ENCODE measurements around the gene PI16.
"Not testable (repeated sequence)": the region's sequence is repeated elsewhere in the genome, so short reads cannot be mapped to it uniquely, and the experiment has no call there.

Gene PI16

DNA sequence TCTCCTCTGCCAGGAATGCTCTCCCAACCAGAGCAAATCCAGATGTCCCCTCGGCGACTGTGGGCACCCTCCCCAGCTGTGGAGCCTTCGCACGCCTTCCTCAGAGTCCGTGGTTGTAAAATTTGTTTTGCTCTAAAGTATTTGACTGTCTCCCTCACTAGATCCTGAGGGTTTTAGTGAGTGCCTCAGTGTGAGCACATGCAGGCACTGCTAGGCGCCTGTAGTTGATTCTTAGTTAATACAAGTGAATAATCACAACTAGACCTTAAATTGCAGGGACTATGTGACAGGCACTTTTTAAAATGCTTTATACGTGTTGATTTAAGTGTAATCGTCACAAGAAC, 32.1 kb downstream of the PI16 start:
- peak overlapping the region; percentile 98 to 99 for H3K27ac Mint-ChIP-seq
- ATAC-seq = peak; percentile 34

DNA sequence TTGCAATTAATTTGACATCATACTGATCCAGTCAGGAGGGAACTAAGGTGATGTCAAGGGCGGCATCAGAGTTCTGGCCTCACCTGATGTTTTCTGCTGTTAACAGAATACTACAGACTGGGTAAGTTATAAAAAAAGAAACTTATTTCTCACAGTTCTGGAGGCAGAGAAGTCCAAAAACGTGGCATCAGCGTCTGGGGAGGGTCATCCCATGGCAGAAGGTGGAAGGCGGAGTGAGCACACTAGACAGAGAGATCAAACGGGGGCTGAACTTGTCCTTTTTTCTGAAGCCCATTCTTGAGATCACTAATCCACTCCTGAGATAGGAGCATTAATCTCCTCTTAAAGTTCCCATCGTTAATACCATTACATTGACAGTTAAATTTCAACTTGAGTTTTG, 34.7 kb downstream of the PI16 start:
- Mint-ChIP-seq H3K27me3 (no peaks in the 10 kb centered on the region), H3K27ac (peak overlapping the region in 1 of 2 donors; percentile 42), H3K9me3 (no peaks in the 10 kb centered on the region), H3K4me1 (peaks cover 9% of the 10 kb centered on the region), H3K4me3 (no peak overlapping the region)
- no peak for ATAC-seq
- no peak for DNase-seq

More for the DNA sequence above, 32.1 kb downstream of the PI16 start:
- peaks cover 18% of the 10 kb centered on the region for H3K4me1 Mint-ChIP-seq
- H3K9me3 Mint-ChIP-seq = no peaks in the 10 kb centered on the region
- peak overlapping the region in 1 of 2 donors; percentile 98 for H3K4me3 Mint-ChIP-seq
- H3K27me3 Mint-ChIP-seq = no peaks in the 10 kb centered on the region
- DNase-seq = no peak

DNA sequence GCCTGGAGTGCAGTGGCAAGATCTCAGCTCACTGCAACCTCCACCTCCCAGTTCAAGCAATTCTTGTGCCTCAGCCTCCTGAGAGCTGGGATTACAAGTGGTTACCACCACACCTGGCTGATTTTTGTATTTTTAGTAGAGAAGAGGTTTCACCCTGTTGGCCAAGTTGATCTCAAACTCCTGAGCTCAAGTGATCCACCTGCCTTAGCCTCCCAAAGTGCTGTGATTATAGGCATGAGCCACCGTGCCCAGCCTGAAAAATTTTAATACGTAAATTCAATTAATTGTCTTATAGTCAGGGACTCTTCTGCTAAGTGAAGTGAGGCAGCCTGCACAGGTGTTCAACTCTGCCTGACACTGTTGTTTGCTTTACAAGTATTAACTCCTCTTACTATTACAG, 35.9 kb downstream of the PI16 start:
- H3K4me3 Mint-ChIP-seq, DNase-seq, H3K27me3 Mint-ChIP-seq, H3K4me1 Mint-ChIP-seq, ATAC-seq, H3K27ac Mint-ChIP-seq, H3K9me3 Mint-ChIP-seq: not testable (repeated sequence)

DNA sequence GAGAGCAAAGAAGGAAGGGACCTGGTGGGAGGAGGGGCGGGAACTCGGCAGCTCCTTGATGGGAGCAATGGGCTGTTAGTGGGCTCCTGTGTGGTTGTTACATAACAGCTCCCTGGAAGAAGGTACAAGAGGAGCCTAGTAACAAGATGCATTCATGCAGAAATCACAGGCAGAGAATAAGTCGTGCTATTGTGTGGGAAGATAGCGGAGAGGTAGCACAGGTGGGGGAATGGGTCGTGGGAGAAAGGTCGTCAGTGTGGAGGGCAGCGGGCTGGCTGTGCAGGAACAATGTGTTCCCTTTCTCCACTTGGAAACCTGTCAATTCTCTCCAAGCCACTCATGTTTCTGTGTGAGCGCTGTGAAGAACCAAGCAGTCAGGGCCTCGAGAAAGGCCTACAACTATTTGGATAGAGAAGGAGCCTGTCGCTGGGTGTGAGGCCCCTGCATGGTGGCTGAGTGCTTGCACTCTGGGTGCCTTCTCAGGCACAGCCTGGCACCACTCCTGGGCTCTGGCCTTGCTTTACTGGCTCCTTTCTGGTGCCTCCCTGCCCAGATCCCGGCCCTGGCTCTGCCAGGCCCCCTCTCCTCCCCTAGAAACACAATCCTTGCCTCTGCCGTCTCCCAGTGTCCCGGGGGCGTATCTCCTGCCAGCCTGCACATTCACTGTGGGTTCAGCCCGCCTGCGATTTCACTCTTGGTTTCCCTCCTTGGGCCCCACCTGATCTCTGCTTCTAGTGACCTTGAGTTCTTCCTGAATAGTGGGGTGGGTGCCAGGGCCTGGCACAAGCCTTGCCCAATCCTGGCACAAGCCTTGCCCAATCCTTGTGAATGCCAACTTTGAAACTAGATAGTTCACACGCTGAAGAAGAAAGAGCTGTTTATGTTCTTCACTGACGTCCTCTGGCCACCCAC, 43.5 kb downstream of the PI16 start:
- peaks cover 15% of the 10 kb centered on the region for H3K27me3 Mint-ChIP-seq
- DNase-seq (no peak), ATAC-seq (no peak)
- no peaks in the 10 kb centered on the region for H3K9me3 Mint-ChIP-seq
- H3K4me1 Mint-ChIP-seq = no peaks in the 10 kb centered on the region
- H3K4me3 Mint-ChIP-seq = no peak overlapping the region
- H3K27ac Mint-ChIP-seq = no peak overlapping the region

DNA sequence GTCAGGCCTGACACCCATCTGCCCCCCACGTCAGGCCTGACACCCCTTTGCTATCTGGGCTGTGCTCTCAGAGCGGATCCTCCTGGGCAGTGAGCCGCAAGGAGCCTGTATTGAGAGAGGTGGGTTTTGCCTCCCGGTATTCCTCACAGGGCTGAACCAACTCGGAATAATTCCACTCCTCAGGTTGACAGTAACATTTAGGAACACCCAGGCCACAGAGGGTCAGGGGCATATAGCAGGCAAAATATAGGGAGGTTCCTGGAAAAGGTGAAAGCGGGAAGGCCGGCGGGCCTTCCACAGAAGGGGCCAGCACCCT, 44.1 kb downstream of the PI16 start:
- Mint-ChIP-seq H3K4me3 (no peak overlapping the region), H3K27me3 (peaks cover 15% of the 10 kb centered on the region), H3K27ac (no peak overlapping the region), H3K4me1 (no peaks in the 10 kb centered on the region), H3K9me3 (no peaks in the 10 kb centered on the region)
- ATAC-seq (no peak), DNase-seq (no peak)

DNA sequence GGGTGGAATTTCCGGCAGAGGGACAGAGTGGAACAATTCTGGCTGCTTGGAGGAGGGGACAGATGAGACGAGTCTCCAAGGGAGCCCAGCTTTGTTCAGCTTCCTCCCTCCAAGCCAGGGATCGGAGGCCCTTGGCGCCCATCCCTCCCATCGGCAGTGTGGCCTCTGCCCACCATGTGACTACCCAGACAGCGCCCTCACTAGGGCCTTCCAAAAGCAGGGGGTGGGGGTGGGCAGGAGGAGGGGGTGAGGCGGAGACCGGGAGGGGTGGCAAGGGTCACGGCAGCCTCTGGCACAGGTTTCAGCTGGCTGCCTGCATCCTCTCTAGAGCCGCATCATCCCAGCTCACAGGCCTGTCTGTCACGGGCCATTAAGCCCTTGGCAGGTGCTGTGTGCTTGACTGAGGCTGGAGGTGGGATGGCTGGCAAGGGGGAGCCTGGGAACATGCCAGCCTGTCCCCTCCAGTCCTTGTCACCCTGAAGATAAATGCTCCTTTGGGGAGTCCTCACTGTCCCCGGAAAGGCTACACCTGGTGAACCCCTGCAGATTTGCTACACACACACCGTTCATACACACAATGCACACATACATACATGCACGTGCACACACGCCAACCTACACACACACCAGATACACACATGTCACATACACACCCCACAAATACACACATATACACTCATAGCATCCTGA, 44.7 kb downstream of the PI16 start:
- peaks cover 15% of the 10 kb centered on the region for H3K27me3 Mint-ChIP-seq
- H3K4me3 Mint-ChIP-seq = no peak overlapping the region
- no peaks in the 10 kb centered on the region for H3K4me1 Mint-ChIP-seq
- DNase-seq = no peak
- no peak overlapping the region for H3K27ac Mint-ChIP-seq
- H3K9me3 Mint-ChIP-seq = no peaks in the 10 kb centered on the region
- no peak for ATAC-seq

DNA sequence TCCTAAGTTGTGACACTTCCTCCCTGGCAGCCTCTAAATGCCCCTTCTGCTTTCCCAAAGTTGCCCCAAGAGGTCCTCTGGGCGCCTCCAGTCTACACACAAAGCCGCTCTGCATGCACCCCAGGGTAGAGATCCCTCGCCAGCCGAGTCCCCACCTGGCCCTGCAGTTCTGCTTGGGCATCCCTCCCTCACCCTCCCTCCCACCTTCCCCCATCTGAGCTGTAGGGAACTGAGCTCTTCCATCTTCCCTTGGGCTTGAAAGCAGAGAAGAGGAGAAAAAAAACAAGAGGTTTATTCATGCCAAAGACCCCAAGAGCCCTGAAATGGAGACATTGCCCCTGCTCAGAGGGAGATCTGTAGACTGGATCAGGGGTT, 45.2 kb downstream of the PI16 start:
- Mint-ChIP-seq H3K4me1 (no peaks in the 10 kb centered on the region), H3K27me3 (peaks cover 15% of the 10 kb centered on the region), H3K9me3 (no peaks in the 10 kb centered on the region), H3K27ac (no peak overlapping the region), H3K4me3 (no peak overlapping the region)
- DNase-seq (no peak), ATAC-seq (no peak)

DNA sequence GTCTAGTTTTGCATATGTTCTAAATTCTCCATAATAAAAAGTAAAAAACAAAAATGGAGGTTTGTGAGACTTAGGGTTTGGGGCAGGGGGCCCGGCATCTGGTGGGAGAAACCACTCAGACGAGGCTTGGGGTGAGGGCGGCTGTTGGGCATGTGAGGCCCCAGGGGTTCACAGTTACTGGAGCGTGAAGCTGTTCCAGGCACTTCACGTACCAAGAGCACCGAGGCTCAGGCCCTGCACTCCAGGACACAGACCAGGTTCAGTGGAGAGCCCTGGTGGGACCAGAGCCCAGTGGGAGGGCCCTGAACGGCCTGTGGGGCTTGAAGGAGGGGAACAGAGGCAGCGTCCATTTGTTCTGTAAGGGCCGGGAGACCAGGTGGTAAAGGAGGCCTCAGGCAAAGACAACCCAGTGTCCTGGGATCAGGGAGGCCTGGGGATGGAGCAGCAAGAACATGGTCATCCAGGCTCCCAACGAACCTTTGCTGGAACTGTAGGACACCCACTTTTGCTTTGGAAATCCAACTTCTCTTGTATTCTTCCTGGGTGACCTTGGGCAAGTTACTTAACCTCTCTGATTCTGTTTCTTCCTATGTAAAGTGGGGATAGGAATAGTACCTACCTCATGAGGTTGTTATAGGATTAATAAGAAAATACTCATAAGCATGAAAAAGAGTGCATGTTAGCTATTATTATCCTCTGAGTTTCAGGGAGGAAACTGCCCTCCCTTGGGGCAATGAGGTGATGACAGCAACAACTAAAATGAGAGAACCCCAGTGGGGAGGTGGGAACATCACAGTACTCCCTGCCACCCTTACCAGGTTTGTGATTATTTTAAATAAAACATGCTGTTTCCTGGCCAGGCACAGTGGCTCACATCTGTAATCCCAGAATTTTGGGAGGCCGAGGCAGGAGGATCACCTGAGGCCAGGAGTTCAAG, 49.8 kb downstream of the PI16 start:
- H3K4me1 Mint-ChIP-seq = peaks cover 26% of the 10 kb centered on the region
- ATAC-seq (no peak), DNase-seq (no peak)
- H3K27ac Mint-ChIP-seq = peak overlapping the region in 1 of 2 donors; percentile 91
- H3K27me3 Mint-ChIP-seq = no peaks in the 10 kb centered on the region
- H3K9me3 Mint-ChIP-seq = no peaks in the 10 kb centered on the region
- H3K4me3 Mint-ChIP-seq = no peak overlapping the region

DNA sequence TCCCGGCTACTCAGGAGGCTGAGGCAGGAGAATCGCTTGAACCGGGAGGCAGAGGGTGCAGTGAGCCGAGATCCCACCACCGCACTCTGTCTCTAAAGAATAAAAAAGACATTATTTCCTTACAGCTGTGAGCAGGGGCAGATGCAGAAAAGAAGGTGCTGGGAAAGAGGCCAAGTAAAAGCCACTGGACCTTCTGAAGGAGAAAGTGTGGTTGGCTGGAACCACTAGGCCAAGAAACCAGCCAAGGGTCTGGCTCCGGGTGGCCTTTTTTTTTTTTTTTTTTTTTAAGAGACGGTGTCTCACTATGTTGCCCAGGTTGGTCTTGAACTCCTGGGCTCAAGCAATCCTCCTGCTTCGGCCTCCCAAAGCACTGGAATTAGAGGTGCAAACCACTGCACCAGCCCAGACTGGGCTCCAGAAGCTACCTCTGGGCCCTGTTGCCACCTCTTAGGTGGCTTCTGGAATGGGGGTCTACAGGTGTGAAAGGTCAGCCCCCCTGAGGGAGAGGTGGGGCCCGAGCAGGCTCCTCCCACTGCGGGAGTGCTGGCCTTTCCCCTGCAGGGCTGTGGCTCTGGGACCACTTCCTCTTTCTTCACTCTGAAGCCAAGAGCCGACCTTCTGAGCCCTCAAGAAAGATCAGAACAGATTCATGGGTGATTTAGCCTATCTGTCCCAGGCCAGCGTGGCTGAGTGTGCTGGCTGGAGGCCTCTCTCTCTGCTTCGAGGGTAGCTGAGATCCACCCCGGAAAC, 50.7 kb downstream of the PI16 start, which contains the start of gene FGD2:
TSS of gene FGD2 (plus strand) at position 595 of the 750 bp plus-strand sequence. CDS start 163 bp downstream, outside the sequence.
- peak within 1 kb of the TSS in 1 of 2 donors; percentile 42 for H3K27ac Mint-ChIP-seq
- DNase-seq (no peak), ATAC-seq (peak; percentile 31)
- no peaks in the 10 kb centered on the region for H3K27me3 Mint-ChIP-seq
- H3K9me3 Mint-ChIP-seq = no peaks in the 10 kb centered on the region
- peak within 1 kb of the TSS; percentile 17 to 63 for H3K4me3 Mint-ChIP-seq
- H3K4me1 Mint-ChIP-seq = peaks cover 26% of the 10 kb centered on the region

DNA sequence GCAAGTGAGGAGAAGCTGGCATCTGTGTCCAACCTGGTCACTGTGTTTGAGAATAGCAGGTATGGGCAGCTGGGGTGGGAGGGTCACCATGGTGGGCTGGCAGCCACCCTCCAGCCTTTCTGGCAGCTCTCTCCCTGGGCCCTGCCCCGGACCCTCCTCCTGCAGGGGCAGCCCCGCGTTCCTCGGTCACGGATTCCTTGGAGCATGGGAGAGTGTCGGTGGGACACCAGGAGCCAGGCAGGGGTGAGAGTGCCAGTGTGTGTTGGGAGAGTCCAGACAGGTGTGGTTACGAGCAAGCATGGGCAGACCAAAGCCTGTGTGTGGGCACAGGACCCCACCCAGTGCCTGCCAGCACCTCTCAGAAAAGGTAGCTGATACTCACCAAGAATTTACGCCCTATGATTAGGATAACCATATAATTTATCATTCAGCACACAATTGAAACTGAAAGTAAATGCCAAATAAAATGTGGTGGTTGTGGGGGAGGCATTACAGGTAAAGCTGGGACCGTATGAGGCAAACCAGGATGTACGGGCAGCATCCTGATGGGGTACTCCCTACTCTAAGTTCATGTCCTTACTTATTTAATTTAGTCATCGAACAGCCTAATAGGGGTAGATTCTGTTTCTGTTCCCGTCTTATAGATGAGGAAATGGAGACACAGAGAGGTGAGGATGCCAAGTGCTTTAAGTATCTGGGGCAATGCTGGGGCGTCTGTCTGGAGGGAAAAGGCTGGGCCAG, 51.5 kb downstream of the PI16 start:
- no peaks in the 10 kb centered on the region for H3K27me3 Mint-ChIP-seq
- H3K4me3 Mint-ChIP-seq = peak overlapping the region in 1 of 2 donors; percentile 63
- H3K4me1 Mint-ChIP-seq = peaks cover 26% of the 10 kb centered on the region
- ATAC-seq (peak; percentile 31), DNase-seq (no peak)
- H3K9me3 Mint-ChIP-seq = no peaks in the 10 kb centered on the region
- peak overlapping the region in 1 of 2 donors; percentile 42 for H3K27ac Mint-ChIP-seq

DNA sequence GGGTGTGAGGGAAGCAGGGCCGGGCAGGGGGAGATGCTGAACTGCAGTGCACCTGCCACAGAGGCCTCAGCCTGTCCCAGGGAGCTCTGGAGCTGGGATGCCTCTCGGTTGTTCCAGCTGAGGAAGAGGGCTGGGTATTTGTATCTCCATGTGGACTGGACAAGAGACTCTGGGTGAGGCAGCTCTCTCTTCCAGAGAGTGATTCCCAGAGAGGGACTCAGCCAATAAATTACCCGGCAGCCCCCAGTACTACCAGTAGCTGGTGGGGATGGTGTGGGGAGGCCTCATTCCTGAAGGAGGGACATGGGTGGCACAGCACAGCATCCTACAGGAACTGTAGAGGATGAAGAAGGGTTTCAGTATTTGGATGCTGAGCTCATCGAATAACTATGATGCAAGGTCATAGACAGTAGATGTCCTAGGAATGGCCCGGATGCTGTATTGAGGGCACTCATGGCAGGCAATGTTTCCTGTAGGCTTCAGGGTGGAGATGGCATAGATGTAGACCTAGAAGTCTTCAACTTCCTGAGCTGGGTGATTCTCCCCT, 52.3 kb downstream of the PI16 start:
- H3K4me3 Mint-ChIP-seq = no peak overlapping the region
- peaks cover 26% of the 10 kb centered on the region for H3K4me1 Mint-ChIP-seq
- no peaks in the 10 kb centered on the region for H3K9me3 Mint-ChIP-seq
- H3K27ac Mint-ChIP-seq = no peak overlapping the region
- DNase-seq (no peak), ATAC-seq (no peak)
- no peaks in the 10 kb centered on the region for H3K27me3 Mint-ChIP-seq

DNA sequence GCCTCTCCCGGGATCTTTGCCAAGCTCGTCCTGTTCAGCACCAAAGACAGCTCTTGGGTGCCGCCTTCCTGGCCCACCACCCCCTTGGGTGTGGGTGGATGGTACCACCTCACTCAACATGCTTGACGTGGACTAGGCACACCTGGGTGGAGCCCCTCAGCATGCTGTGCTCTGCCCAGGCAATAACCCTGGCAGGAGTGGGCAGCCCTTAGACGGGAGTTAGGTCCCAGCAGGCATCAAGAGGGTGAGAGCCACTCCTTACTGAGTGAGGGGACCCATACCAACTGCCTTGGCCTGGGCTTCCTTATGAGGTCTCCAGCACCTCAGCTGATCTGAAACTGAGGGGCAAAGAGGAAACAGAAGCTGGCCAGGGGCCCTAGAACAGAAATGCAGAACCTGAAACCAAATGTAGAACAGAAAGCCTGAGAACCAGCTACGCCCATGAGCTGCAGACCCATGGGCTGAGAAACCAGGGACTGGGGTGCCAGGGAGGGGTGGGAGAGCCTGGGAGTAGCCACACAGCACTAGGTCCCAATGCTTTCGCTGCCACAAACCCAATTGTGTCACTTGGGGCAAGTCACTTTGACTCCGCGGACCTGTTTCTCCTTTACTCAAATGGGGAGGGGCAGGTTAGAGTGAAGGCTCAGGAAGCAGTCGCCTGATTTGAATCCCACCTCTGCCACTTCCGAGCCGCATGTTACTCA, 53.0 kb downstream of the PI16 start:
- peaks cover 26% of the 10 kb centered on the region for H3K4me1 Mint-ChIP-seq
- H3K4me3 Mint-ChIP-seq = peak overlapping the region in 1 of 2 donors; percentile 11
- ATAC-seq = no peak
- H3K9me3 Mint-ChIP-seq = no peaks in the 10 kb centered on the region
- H3K27me3 Mint-ChIP-seq = no peaks in the 10 kb centered on the region
- DNase-seq = no peak
- no peak overlapping the region for H3K27ac Mint-ChIP-seq

DNA sequence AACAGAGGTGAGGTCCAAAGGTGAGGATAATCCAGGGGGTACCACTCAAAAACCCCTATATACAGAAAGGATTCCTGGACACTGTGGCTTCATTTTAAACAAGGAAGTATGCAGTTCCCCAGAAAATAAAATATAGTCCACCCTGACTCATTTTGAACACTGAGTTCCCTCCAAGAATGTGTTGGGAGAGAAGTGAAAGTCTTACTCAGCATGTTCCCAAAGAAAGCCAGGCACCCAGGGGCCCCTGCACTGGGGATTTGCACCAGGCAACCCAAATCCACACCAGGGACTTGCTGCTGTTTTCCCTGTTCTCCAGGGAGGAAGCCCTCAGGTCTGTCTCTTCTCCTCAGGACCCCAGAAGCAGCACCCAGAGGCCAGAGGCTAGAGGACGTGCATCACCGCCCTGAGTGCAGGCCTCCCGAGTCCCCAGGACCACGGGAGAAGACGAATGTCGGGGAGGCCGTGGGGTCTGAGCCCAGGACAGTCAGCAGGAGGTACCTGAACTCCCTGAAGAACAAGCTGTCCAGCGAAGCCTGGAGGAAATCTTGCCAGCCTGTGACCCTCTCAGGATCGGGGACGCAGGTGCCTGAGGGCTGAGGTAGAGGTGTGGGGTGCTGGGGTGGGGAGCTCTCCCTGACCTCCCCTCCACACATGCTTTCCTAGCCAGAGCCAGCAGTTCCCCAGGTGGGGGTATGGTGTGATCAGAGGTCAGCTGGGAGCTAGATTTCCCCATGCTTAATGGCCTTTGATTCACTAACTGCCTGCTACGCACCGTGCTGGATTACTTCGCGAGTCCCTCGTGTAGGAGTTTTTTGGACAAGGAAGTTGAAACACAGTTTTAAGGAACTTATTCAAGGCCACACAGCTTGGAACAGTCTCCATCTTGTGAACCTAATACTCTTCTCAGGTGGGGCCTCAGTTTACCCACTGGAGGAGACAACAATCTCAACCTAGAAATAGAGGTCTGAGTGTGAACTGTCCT, 54.2 kb downstream of the PI16 start:
- no peak for ATAC-seq
- no peak for DNase-seq
- no peak overlapping the region for H3K4me3 Mint-ChIP-seq
- no peak overlapping the region for H3K27ac Mint-ChIP-seq
- H3K4me1 Mint-ChIP-seq = peaks cover 26% of the 10 kb centered on the region
- no peaks in the 10 kb centered on the region for H3K27me3 Mint-ChIP-seq
- H3K9me3 Mint-ChIP-seq = no peaks in the 10 kb centered on the region

Data from stimulated activated naive CD8-positive, alpha-beta T cell treated with anti-CD3 and anti-CD28 coated beads, Interleukin-15, amount 100 ng/mL, for 72 hours (primary cell).